Measurements from ENCODE around the gene UBE2H.
"Not testable (repeated sequence)": the region's sequence is repeated elsewhere in the genome, so short reads cannot be mapped to it uniquely, and the experiment has no call there.

The UBE2H gene

DNA sequence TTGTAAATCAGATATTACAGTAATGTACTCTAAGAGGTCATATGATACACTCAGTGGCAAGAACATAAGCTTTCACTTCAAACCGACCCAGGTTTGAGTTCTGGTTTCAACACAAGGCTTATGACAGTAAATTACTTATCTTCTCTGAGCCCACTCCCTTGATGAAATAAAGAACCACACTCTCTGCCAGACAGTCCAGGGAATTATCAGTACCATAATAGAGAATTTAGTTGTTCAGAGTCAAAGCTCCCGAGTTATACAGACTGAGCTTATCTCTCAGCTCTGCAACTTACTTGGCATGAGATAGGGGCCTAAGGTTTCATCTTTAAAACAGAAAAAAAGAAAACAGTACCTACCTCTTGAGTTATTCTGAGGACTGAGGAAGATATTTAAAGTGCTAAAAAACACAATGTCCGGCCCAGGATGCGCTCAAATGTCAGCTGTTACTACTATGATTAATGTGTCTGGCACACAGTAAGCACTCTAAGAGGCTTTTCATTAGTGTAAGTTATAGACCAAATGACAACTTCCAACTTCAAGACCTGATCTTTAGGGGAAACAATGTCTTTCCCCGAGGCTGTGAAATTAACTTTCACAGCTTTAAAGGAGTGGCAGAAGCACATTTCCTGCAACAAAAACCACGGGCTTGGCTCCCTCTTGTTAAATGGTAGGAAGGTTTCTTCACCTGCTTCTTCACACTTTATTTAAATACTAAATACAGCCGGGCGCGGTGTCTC is 38.1 kb downstream of the UBE2H start:
- DNase-seq (ENCODE audit: low read depth): no peak
- H3K4me3 ChIP-seq (ENCODE audit: low read depth, low read length): no peak overlapping the region

- no peak overlapping the region for H3K4me3 ChIP-seq (ENCODE audit: low read depth, low read length)
- DNase-seq (ENCODE audit: low read depth): no peak
Measured at GRCh38 chr7:129913428-129913827, 39.3 kb downstream of the UBE2H start.

DNA sequence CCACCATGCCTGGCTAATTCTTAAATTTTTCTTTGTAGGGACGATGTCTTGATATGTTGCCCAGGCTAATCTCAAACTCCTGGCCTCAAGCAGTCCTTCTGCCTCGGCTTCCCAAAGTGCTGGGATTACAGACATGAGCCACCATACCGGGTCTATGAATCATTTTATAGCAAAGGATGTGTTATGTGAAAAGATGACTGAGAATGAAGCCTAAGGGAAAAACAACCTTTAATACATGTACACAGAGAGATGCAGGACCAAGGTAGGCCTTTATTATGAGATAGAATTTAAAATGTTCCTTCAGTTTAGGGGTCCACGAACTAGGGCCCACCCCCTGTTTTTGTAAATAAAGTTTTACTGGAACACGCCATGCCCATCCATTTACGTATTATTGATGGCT is 41.0 kb downstream of the UBE2H start:
- DNase-seq (ENCODE audit: low read depth): no peak
- H3K4me3 ChIP-seq (ENCODE audit: low read depth, low read length): no peak overlapping the region

GRCh38 chr7:129909669-129910068 is 43.1 kb downstream of the UBE2H start:
- no peak overlapping the region for H3K4me3 ChIP-seq (ENCODE audit: low read depth, low read length)
- no peak for DNase-seq (ENCODE audit: low read depth)

DNA sequence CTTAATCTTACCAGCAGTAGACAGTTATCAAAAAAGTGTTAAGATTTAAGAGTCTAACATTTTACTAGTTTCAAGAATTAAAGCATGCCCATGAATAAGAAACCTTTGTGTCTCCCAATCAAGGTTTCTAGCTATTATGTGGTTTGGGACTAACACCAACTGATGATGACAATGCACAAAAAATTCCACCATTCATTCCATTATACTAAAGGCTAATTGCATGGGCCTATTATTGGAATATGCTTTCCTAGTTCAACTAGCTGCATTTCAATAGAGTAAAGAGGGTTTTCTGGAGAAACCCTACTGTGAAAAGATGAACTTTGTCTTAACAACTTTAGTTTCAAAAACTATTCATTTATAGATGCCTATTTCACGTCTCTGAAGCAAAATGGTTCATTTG is 44.6 kb downstream of the UBE2H start:
- no peak for DNase-seq (ENCODE audit: low read depth)
- no peak overlapping the region for H3K4me3 ChIP-seq (ENCODE audit: low read depth, low read length)

- DNase-seq (ENCODE audit: low read depth): no peak
- no peak overlapping the region for H3K4me3 ChIP-seq (ENCODE audit: low read depth, low read length)
Measured at GRCh38 chr7:129907122-129907736, 45.5 kb downstream of the UBE2H start.

DNA sequence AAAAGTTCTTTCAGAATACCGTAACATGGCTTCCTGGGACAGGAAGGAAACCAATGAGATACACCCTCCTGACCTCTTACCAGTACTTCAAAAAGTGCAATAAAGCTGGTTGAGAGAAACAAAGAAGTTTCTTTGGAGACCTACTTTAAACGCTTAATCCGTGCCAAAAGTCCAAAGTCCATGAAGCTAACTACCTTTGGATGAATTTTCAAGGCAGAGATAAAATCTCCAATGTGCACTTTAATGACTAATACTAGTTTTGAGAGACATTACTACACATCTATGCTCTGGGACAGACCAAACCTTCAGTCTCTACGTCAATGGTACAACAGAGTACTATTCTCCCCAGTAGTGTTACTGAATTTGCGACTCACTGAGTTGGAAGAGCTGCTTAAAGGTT is 46.1 kb downstream of the UBE2H start:
- H3K4me3 ChIP-seq (ENCODE audit: low read depth, low read length): no peak overlapping the region
- DNase-seq (ENCODE audit: low read depth): no peak

- DNase-seq (ENCODE audit: low read depth): no peak
- H3K4me3 ChIP-seq (ENCODE audit: low read depth, low read length): no peak overlapping the region
Measured at GRCh38 chr7:129903935-129904334, 48.8 kb downstream of the UBE2H start.

DNA sequence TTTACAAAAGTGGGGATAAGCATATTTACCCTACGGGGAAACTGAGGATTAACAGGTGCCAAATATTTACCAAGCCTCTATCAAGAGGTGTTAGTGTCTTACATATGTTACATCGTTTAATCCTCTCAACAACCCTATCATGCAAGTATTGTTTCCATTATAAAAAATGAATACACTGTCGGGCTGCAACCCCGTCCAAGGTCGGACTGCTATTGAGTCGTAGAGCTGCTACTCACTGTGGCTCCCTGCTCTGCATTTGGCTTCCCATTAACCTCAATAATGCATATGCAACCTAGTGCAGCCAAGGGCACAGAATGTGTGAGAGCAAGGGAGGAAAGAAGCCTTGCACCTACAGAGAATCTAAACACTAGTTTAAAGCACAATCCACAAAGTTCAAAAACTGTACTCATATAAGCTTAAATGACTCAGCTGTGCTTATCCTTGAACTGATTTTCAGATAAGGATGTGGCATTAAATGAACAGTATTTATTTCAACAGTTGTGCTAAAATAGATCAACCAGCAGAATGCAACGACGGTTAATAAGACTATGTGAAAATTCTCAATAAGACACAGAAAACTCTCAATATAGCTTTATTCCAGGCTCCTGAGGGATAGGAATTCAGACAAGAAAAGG is 49.9 kb downstream of the UBE2H start:
- no peak overlapping the region for H3K4me3 ChIP-seq (ENCODE audit: low read depth, low read length)
- DNase-seq (ENCODE audit: low read depth): no peak

DNA sequence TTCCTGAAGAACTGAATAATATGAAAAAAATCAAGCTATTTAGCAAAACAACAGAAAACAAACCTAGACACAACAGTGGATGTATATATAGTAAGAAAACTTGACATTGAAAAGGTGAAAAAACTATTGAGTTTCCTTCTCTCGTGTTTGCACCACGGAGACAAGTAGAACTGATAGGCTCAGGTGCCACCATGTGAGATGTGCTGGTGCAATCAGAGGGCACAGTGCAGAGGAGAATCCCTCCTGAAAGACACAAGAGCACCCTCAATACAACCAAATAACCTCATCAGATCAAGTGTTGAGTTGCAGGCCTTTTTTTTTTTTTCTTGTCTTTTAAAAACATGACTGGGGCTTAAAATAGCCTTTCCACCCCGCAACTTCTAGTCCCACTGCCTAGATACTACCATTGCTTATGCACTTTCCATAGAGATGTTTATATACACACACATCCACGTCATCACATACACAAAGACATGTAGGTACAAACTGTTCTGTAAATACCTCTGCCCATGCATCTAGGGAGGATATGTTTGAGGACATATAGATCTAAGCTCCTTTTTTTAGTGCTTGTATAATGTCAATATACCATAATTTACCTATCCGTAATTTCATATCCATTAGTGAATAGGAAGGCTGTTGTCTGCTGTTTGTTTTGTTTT is 54.1 kb downstream of the UBE2H start:
- no peak overlapping the region for H3K4me3 ChIP-seq (ENCODE audit: low read depth, low read length)
- no peak for DNase-seq (ENCODE audit: low read depth)

DNA sequence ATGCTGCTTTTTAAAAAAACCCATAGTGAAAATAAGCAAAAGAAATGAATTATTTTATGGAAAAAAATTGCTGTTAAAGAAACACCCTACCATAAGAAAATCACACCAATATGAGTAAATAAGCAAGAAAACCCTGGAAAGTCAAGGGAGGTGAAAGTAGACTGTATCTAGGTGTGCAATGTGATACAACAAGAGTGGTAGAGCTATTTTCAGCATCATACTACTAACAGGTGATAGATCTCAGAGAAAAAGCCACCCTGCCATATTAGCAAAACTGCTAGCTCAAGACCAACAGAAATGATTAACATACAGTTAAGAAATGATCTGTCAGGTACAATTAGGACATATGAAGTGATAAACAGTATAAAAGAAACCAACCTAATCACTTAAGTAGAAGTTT is 54.8 kb downstream of the UBE2H start:
- DNase-seq (ENCODE audit: low read depth): no peak
- H3K4me3 ChIP-seq (ENCODE audit: low read depth, low read length): no peak overlapping the region

DNA sequence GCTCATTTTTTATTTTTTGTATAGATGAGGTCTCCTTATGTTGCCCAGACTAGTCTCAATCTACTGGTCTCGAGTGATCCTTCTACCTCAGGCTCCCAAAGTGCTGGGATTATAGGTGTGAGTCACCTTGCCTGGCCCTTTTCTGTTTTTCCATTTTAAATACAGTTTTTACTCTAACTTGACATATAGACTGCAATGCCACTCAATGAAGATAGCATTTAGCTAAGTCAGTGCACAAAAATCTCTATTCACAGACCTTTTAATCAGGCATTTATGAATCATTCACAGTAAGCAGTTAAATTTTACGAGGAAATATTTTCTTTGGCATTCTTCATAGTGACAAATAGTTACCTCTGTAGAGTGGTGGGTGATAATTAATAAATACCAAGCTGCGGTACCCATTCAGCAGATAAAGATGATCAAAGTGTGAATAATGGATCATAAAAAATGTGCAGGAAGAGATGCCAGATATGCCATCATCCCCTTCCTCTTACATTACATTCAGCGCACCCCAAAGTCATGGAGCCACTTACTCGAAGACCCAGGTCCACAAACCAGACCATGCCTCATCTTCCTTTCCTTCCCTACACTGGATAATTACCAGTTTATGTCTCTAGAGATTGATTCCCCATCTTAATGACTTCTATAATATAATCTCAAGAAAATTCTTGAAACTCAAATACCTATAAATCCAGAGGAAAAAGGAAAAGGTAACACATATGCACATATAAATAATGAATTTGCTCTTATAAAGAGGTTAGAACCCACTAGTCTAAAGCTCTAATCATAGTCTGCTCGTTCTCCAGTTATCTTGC is 56.0 kb downstream of the UBE2H start:
- H3K4me3 ChIP-seq (ENCODE audit: low read depth, low read length): no peak overlapping the region
- no peak for DNase-seq (ENCODE audit: low read depth)

GRCh38 chr7:129894184-129894583 is 58.6 kb downstream of the UBE2H start:
- DNase-seq (ENCODE audit: low read depth); H3K4me3 ChIP-seq (ENCODE audit: low read depth, low read length): not testable (repeated sequence)

DNA sequence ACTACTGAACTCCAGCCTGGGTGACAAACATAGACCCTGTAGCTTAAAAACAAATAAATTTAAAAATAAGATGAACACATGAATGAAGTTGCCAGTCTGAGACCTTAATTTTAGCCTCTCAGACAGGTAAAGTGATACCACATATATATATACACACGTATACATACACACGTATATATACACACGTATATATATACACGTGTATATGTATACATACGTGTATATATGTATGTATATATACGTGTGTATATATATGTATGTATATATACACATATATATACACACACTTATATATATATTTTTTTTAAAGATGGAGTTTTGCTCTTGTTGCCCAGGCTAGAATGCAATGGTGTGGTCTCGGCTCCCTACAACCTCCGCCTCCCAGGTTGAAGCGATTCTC is 62.7 kb downstream of the UBE2H start:
- no peak overlapping the region for H3K4me3 ChIP-seq (ENCODE audit: low read depth, low read length)
- no peak for DNase-seq (ENCODE audit: low read depth)

GRCh38 chr7:129889133-129889844 is 63.5 kb downstream of the UBE2H start:
- H3K4me3 ChIP-seq (ENCODE audit: low read depth, low read length): no peak overlapping the region
- DNase-seq (ENCODE audit: low read depth): no peak

DNA sequence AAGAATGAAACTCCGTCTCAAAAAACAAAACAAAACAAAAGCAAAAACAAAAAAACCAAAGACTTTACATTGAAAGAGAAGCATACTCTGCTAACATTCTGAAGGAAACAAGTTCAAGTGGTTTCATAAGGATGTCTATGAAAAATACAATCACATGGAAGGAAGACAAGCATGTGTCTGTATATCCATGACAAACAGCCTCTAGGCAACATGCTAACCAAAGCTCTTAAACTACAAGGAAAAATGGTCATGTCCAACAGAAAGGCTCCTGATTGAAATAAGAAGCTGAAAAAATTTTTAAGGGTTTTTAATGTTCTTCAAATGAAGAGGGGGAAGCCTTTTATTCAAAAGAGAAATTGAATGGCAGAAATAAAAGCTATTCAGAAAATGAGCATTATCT is 64.9 kb downstream of the UBE2H start:
- no peak overlapping the region for H3K4me3 ChIP-seq (ENCODE audit: low read depth, low read length)
- DNase-seq (ENCODE audit: low read depth): no peak

GRCh38 chr7:129886818-129887186 is 66.0 kb downstream of the UBE2H start:
- no peak overlapping the region for H3K4me3 ChIP-seq (ENCODE audit: low read depth, low read length)
- no peak for DNase-seq (ENCODE audit: low read depth)

GRCh38 chr7:129886167-129886817 is 66.5 kb downstream of the UBE2H start:
- no peak overlapping the region for H3K4me3 ChIP-seq (ENCODE audit: low read depth, low read length)

GRCh38 chr7:129884495-129884894 is 68.3 kb downstream of the UBE2H start:
- no peak for DNase-seq (ENCODE audit: low read depth)
- H3K4me3 ChIP-seq (ENCODE audit: low read depth, low read length): no peak overlapping the region

More at GRCh38 chr7:129886167-129886817, 66.5 kb downstream of the UBE2H start:
- no peak for DNase-seq (ENCODE audit: low read depth)

Measured in skeletal muscle cell (primary cell).